NCI-H526 treated with DMSO at 0.1 percent for 48 hours (cell line): ENCODE measurements around the gene SGPP2.

Experiments used
- DNase-seq: peaks from one replicate; lab custom pipeline; 2025; lab: John Stamatoyannopoulos, UW

The SGPP2 gene

DNA sequence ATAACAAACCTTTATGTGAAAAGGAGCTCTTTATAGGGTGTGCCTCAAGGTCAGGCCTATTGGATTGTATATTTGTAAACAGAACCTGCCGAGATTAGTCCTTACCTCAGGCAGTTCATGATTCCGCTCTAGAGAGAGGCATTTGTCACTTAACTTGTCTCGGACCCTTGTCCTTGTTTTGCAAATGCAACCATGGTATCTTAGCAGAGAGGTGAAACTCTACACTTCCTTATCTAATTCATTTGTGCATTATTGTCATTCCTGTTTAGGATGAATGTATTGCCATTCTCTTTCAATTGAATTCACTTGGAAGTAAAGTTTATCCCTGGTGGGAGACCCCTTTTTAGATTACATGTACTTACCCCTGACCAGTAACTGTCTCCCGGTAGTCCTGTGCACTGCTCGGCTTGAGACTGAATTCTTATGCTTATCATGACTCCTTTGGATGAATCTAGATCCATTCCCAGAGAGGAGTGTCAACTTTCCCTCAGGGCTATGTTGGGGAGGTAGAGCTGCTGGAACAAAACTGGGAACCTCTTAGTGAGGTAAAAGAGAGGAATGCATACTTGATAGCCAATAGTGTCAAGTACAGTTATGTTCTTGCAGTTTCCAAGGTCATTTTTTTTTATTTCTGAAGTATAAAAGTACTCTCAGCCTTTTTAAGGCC lies 46.6 kb downstream of the SGPP2 start:
- DNase-seq = no peak

DNA sequence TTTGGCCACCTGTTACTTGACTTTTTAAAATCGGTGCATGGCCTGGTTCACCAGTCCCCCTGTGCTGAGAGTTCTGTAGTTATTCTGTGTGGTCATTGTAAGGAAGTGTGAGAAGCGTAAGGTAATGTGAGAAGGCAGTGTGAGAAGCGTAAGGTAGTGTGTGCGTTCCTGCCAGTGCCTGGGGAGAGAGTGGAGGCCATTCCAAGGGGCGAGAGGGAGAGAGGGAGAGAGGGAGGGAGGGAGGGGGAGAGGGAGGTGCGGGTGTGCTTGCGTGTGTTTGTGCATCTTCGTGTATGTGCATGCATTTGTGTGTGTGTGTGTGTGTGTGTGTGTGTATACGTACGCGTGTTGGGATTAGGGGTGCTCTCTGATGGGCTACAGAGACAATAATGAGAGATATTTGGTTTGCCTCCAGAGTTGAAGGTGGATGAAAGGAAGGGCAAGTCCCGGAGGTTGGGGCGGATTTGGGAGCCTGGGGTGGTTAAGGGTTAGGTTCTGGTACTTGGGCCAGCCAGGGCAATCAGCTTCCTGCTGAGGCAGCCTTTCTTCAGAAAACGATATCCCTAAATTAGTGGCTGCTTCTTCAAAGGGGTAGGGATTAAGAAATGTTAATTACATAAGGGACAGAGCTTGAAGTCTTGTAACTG lies 53.7 kb downstream of the SGPP2 start:
- no peak for DNase-seq

GRCh38 chr2:222479859-222480258 lies 55.5 kb downstream of the SGPP2 start:
- no peak for DNase-seq

DNA sequence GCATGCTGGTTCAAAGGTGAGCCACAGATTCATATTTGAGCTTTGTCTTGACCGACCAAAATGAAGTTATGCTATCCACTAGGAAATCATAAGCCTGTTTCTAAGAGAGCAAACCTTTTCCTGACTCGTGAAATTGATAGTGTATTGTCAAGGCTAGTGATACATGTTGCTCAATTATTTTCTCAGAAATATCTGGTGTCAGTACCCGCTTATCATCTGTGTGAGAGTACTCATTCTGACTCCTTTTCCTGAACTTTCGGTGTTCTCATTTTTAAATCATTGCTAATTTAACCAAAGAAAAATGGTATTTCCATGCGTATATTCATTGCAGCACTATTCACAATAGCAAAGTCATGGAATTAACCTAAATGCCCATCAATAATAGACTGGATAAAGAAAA lies 56.2 kb downstream of the SGPP2 start:
- DNase-seq = no peak

- no peak for DNase-seq
These were observed 57.6 kb downstream of the SGPP2 start for GRCh38 chr2:222481941-222482340.

DNA sequence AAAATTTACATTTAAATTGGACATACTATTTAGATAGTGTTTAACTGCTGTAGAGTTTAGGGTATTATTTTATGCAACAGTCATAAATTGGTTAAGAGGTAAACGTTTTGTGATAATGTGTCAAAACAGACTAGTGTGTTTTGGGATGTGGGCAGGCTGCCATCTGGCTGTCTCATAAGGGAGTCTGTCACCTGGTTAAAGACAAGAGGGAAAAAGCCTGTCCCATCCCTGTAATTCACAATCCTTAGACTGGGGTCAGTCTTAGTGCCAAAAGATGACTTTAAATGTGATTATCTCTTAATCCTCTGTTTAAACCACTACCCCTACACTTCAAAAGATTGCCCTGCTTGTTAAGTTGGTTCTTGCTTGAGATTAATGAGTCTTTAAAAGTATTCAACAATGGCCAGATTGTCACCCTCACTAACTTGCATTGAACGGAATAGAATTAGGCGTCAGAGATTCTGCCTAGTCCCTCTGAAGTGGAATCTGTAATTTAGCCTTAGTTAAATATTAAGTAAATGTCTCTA lies 59.2 kb downstream of the SGPP2 start:
- DNase-seq = no peak

DNA sequence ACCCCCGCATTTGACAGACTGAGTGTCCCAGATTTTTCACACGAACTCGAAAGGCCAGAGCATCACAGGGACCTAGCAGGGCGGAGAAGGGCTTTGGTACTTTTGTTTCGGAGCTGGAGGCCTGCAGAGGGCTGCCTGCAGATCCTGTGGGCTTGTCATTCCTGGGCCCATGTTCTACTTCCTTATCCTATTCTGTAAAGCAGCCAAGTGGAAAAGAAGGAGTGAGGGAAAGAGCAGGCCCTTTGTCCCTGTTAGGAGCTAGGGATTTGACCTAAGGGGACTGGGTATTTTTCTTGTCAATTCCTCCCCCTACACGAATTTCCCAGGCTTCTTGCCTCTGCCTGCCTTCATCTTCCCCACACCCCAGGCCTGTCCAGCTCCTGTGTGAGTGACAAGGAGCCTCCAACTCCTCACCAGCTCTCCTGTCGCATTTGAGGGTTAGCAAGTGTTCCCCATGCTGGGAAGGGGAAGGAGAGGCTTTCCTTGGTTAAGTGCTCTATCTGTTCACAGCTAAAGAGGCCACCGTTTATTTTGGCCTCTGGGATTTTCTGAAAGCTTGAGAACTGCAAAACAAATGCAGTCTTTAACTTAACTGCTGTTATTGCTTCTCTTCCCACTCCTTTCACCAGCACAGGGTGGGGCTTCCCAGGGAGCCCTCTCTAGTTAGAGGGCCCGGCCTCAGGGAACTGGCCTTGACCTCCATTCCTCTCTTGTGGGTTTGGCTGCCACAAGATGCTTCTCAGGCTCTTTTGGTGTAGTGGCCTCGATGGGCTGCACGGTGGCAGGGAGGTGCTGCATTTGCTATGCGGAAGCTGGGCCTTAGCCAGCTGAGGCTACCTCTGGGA lies 61.2 kb downstream of the SGPP2 start:
- no peak for DNase-seq

DNA sequence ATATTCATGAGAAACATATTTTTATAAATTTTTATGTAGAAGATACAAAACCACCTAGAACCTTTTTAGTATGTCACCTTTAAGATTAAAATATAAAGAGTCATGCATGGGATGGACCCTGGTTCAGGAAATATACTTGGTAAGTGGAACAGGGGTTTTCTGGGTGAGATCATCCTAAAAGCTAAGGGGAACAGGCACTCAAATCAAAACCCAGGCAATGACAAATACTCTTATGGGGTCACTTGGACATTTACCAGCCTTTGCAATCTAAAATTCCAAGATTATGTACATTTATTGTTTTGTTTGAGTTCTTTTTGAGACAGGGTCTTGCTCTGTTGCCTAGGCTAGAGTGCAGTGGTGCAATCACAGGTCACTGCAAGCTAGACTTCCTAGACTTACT lies 65.8 kb downstream of the SGPP2 start:
- no peak for DNase-seq

DNA sequence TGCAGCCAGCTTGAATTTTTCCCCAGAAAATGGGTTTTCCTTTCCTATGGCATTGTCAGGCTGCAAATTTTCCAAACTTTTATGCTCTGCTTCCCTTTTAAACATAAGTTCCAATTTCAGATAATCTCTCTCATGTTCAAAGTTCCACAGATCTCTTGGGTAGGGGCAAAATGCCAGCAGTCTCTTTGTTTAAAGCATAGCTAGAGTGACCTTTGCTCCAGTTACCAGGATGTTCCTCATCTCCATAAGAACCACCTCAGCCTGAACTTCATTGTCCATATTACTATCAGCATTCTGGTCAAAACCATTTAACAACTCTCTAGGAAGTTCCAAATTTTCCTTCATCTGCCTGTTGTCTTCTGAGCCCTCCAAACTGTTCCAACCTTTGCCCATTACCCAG lies 68.3 kb downstream of the SGPP2 start:
- no peak for DNase-seq

GRCh38 chr2:222494104-222494739 lies 69.9 kb downstream of the SGPP2 start:
- DNase-seq = no peak

- no peak for DNase-seq
These were observed 71.0 kb downstream of the SGPP2 start for GRCh38 chr2:222495388-222495787.

- DNase-seq = no peak
These were observed 74.9 kb downstream of the SGPP2 start for GRCh38 chr2:222499226-222499625.

DNA sequence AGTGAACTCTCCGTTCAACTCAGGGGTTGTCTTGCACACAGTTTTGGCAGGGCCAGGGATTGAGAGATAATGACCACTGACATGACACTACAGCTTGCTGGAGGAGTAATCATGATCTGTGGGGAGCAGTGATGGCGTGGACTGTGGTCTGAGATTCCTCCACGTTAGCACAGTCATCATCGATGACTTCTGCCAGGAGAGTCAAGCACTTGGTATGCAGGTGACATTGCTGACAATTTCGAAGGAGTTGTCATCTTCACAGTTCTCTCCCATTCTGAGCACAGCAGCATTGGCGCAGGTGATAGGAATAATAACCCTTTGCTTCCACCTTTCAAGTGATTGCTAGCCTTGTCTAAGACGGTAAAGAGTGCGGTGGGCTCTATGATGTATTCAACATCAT lies 79.8 kb downstream of the SGPP2 start:
- no peak for DNase-seq

DNA sequence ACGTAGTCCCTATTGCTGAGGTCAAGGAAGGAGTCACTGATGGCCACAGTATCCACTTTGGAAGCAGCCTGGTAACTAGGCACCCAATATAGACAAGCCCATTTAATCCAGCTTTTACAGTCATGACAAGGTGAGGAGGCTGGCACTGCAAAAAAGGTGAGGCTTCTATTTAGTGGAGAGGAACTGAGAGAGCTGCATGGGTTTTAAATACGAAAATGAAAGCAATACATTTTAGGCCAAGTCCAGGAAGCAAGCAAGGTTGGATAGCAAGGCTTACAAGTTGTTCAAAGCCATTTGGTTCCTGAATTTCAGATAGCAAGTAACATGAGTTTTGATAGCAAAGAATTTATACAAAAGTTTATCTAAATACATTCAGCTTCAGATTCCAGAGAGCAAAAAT lies 80.4 kb downstream of the SGPP2 start:
- DNase-seq = no peak

DNA sequence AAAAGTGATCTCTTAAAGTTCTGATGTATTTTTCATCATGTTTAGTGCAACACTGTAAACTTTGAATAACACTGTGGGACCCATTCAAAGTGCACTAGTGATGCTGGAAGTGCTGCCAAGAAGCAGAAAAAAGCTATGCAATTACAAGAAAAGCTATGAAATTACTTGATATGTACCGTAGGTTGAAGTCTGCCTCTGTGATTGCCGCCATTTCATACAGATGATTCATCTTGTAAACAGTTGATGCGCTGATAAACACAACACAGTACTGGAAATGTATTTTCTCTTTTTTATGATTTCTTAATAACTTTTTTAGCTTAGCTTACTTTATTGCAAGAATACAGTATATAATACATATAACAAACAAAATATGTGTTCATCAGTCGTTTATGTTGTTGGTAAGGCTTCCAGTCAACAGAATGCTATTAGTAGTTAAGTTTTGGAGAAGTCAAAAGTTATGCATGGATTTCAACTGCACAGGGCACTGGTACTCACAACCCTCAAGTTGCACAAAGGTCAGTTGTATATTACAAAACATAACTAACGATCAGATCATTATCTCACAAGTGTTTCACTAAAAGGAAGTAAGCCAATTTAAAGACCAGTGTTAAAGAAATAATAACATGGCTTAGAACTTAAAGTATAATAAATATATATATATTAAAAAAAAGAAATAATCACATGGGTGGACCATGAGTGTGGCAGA lies 82.0 kb downstream of the SGPP2 start:
- DNase-seq = no peak

GRCh38 chr2:222514901-222515300 lies 90.6 kb downstream of the SGPP2 start:
- DNase-seq = no peak

DNA sequence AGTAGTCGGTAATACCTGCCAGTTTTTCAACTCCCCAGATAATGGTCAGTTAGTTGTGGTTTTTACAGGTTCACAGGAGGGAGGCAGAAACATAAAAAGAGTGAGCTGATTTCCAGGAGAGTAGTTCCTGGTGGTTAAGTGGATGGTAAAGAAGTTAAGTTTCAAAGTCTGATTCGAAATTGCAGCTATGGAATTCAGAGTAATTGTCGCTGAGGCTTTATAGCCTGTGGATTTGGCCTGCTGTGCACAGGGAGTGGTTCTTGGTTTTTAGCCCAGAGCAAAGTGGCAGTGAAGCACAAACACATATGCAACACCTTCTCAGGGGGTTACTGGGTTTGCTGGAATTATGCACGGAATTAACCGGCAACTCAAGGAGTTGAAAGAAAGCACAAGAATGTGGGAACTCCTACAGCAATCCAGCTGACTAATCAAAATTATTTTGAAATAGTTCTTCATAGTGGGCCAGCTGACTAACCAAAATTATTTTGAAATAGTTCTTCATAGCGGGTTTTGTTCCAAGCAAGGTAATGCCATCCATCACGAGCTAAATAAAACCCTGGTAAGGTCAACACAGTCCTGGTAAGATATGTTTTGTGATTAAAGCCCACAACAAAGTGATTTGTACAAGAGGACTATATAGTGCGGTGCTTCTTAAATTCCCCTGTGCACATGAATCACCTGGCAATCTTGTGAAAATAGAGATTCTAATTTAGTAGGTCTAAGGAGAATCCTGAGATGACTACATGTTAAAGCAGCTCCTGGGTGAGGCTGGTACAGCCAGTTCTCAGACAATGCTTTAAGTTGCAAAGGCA lies 94.4 kb downstream of the SGPP2 start:
- DNase-seq = no peak

- DNase-seq = no peak
These were observed 96.8 kb downstream of the SGPP2 start for GRCh38 chr2:222521099-222521498.

- no peak for DNase-seq
These were observed 97.7 kb downstream of the SGPP2 start for GRCh38 chr2:222522082-222522481.

- no peak for DNase-seq
These were observed 99.6 kb downstream of the SGPP2 start for GRCh38 chr2:222523783-222524544.
